ENCODE data around the gene JMJD4.

JMJD4 gene

GRCh38 chr1:227769047-227769935, 34.2 kb upstream of the JMJD4 start:
- Histone ChIP-seq H3K4me1 (ENCODE audit: control insufficient read depth in 1 of 2, insufficient read depth in 2 of 2, low read length in 2 of 2) (peaks cover 13 to 28% of the 10 kb centered on the region in 2 donors), H3K27ac (ENCODE audit: low read depth, low read length) (no peak overlapping the region), H3K9me3 (ENCODE audit: control insufficient read depth in 1 of 2, low read length in 2 of 2) (no peaks in the 10 kb centered on the region), H3K4me3 (ENCODE audit: low read depth in 1 of 2, low read length in 2 of 2) (no peak overlapping the region), H3K27me3 (ENCODE audit: control insufficient read depth in 1 of 2, insufficient read depth in 2 of 2, low read length in 2 of 2) (no peaks in the 10 kb centered on the region), H3K9ac (ENCODE audit: low read depth in 1 of 2, low read length in 2 of 2) (no peak overlapping the region), H3K36me3 (ENCODE audit: control insufficient read depth in 1 of 2, insufficient read depth in 2 of 2, low read length in 2 of 2) (peaks cover 15 to 50% of the 10 kb centered on the region in 2 donors)

DNA sequence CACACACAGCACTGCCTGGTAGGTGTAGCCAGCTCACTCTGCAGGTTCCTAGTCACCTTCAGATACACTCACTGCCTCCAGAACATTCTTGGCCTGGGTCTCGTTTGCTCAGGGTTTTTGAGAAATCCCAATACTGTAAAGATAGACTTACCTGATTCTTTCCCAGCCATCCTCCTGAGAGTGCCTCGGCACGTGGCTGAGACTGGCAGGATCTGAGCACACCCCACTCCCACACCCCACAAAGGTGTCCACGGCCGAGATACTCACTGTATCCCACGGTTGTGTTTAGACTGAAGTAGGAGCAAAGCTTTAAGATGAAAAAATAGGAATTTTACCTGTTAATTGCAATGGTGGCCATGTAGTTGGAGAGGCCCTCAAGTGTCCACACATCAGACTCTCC, 33.5 kb upstream of the JMJD4 start:
- Histone ChIP-seq H3K4me1 (ENCODE audit: control insufficient read depth in 1 of 2, insufficient read depth in 2 of 2, low read length in 2 of 2) (peaks cover 13 to 28% of the 10 kb centered on the region in 2 donors), H3K9ac (ENCODE audit: low read depth in 1 of 2, low read length in 2 of 2) (no peak overlapping the region), H3K27ac (ENCODE audit: low read depth, low read length) (no peak overlapping the region), H3K9me3 (ENCODE audit: control insufficient read depth in 1 of 2, low read length in 2 of 2) (no peaks in the 10 kb centered on the region), H3K4me3 (ENCODE audit: low read depth in 1 of 2, low read length in 2 of 2) (no peak overlapping the region), H3K27me3 (ENCODE audit: control insufficient read depth in 1 of 2, insufficient read depth in 2 of 2, low read length in 2 of 2) (no peaks in the 10 kb centered on the region), H3K36me3 (ENCODE audit: control insufficient read depth in 1 of 2, insufficient read depth in 2 of 2, low read length in 2 of 2) (peaks cover 15 to 50% of the 10 kb centered on the region in 2 donors)

GRCh38 chr1:227768125-227768439, 33.0 kb upstream of the JMJD4 start:
- peaks cover 15 to 50% of the 10 kb centered on the region in 2 donors for H3K36me3 ChIP-seq (ENCODE audit: control insufficient read depth in 1 of 2, insufficient read depth in 2 of 2, low read length in 2 of 2)
- H3K27me3 ChIP-seq (ENCODE audit: control insufficient read depth in 1 of 2, insufficient read depth in 2 of 2, low read length in 2 of 2) = no peaks in the 10 kb centered on the region
- no peak overlapping the region for H3K9ac ChIP-seq (ENCODE audit: low read depth in 1 of 2, low read length in 2 of 2)
- H3K9me3 ChIP-seq (ENCODE audit: control insufficient read depth in 1 of 2, low read length in 2 of 2) = no peaks in the 10 kb centered on the region
- H3K4me1 ChIP-seq (ENCODE audit: control insufficient read depth in 1 of 2, insufficient read depth in 2 of 2, low read length in 2 of 2) = peaks cover 15 to 31% of the 10 kb centered on the region in 2 donors
- H3K4me3 ChIP-seq (ENCODE audit: low read depth in 1 of 2, low read length in 2 of 2) = no peak overlapping the region
- H3K27ac ChIP-seq (ENCODE audit: low read depth, low read length) = no peak overlapping the region

GRCh38 chr1:227767401-227768124, 32.5 kb upstream of the JMJD4 start:
- H3K9me3 ChIP-seq (ENCODE audit: control insufficient read depth in 1 of 2, low read length in 2 of 2) = no peaks in the 10 kb centered on the region
- H3K27me3 ChIP-seq (ENCODE audit: control insufficient read depth in 1 of 2, insufficient read depth in 2 of 2, low read length in 2 of 2) = no peaks in the 10 kb centered on the region
- H3K27ac ChIP-seq (ENCODE audit: low read depth, low read length) = no peak overlapping the region
- H3K36me3 ChIP-seq (ENCODE audit: control insufficient read depth in 1 of 2, insufficient read depth in 2 of 2, low read length in 2 of 2) = peaks cover 15 to 50% of the 10 kb centered on the region in 2 donors
- H3K4me3 ChIP-seq (ENCODE audit: low read depth in 1 of 2, low read length in 2 of 2) = no peak overlapping the region
- peaks cover 17 to 36% of the 10 kb centered on the region in 2 donors for H3K4me1 ChIP-seq (ENCODE audit: control insufficient read depth in 1 of 2, insufficient read depth in 2 of 2, low read length in 2 of 2)
- no peak overlapping the region for H3K9ac ChIP-seq (ENCODE audit: low read depth in 1 of 2, low read length in 2 of 2)

DNA sequence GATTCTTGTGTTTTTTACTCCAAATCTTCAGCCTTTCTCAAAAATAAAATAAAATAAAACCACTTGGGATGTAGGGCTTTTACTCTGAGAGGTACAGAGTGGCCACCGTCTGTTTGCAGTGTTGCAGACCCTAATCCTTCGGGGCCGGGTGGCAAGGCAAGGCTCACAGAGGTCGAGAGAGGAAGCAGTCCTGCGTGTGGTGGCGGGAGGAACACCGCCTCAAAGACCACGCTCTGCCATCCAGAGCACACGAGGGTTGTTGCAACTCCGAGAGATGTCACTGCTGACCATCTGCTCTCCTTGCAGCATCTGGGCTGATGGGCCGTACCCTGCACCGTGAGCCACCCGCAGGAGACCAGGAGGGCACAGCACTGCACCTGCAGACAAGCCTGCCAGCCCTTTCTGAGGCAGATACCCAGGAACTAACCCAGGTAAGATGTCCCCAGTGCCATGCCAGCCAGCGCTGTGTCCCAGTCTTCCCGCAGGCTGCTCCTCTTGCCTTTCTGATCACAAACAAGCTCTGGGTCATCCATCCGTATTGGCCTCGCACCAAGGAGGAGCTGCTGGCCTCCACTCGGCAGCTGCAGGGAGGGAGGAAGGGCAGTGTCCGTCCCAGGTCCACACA, 31.7 kb upstream of the JMJD4 start:
- peaks cover 14 to 48% of the 10 kb centered on the region in 2 donors for H3K36me3 ChIP-seq (ENCODE audit: control insufficient read depth in 1 of 2, insufficient read depth in 2 of 2, low read length in 2 of 2)
- H3K4me3 ChIP-seq (ENCODE audit: low read depth in 1 of 2, low read length in 2 of 2) = no peak overlapping the region
- H3K4me1 ChIP-seq (ENCODE audit: control insufficient read depth in 1 of 2, insufficient read depth in 2 of 2, low read length in 2 of 2) = peaks cover 25 to 43% of the 10 kb centered on the region in 2 donors

DNA sequence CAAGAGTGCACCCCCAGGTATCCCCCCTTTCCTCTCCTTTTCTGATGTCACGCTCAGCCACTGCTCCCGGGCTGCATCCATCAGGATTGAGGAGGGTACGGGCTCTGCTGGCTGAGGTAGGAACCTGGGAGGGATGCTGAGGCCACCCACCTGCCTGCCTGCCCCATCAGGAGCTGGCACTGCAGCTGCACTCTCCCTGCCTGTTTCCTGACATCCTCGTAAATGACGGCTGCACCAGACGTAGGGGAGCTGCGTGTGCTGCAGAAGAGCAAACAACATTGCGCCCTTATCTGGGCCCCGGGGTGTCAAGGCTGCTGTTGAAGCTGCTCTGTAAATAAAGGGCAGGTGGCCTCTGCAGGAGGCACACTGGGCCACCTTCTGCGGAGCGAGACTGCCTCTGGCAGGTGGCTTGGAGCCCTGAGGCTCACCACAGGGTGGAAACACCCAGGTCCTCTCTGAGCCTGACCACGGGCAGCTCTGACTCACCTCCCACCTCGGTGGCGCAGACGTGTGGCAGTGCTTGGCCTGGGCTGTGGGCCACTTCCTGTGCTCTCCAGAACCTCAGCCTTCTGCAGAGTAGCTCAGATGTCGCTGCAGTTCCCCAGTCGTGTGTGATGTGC, 31.0 kb upstream of the JMJD4 start:
- Histone ChIP-seq H3K27me3 (ENCODE audit: control insufficient read depth in 1 of 2, insufficient read depth in 2 of 2, low read length in 2 of 2) (no peaks in the 10 kb centered on the region), H3K4me3 (ENCODE audit: low read depth in 1 of 2, low read length in 2 of 2) (peak overlapping the region in 1 of 2 donors; percentile 36), H3K9ac (ENCODE audit: low read depth in 1 of 2, low read length in 2 of 2) (no peak overlapping the region), H3K36me3 (ENCODE audit: control insufficient read depth in 1 of 2, insufficient read depth in 2 of 2, low read length in 2 of 2) (peaks cover 13 to 52% of the 10 kb centered on the region in 2 donors), H3K9me3 (ENCODE audit: control insufficient read depth in 1 of 2, low read length in 2 of 2) (no peaks in the 10 kb centered on the region), H3K4me1 (ENCODE audit: control insufficient read depth in 1 of 2, insufficient read depth in 2 of 2, low read length in 2 of 2) (peaks cover 30 to 49% of the 10 kb centered on the region in 2 donors), H3K27ac (ENCODE audit: low read depth, low read length) (no peak overlapping the region)

More for the DNA sequence above, 31.7 kb upstream of the JMJD4 start:
- Histone ChIP-seq H3K9ac (ENCODE audit: low read depth in 1 of 2, low read length in 2 of 2) (no peak overlapping the region), H3K27ac (ENCODE audit: low read depth, low read length) (no peak overlapping the region), H3K27me3 (ENCODE audit: control insufficient read depth in 1 of 2, insufficient read depth in 2 of 2, low read length in 2 of 2) (no peaks in the 10 kb centered on the region), H3K9me3 (ENCODE audit: control insufficient read depth in 1 of 2, low read length in 2 of 2) (no peaks in the 10 kb centered on the region)

DNA sequence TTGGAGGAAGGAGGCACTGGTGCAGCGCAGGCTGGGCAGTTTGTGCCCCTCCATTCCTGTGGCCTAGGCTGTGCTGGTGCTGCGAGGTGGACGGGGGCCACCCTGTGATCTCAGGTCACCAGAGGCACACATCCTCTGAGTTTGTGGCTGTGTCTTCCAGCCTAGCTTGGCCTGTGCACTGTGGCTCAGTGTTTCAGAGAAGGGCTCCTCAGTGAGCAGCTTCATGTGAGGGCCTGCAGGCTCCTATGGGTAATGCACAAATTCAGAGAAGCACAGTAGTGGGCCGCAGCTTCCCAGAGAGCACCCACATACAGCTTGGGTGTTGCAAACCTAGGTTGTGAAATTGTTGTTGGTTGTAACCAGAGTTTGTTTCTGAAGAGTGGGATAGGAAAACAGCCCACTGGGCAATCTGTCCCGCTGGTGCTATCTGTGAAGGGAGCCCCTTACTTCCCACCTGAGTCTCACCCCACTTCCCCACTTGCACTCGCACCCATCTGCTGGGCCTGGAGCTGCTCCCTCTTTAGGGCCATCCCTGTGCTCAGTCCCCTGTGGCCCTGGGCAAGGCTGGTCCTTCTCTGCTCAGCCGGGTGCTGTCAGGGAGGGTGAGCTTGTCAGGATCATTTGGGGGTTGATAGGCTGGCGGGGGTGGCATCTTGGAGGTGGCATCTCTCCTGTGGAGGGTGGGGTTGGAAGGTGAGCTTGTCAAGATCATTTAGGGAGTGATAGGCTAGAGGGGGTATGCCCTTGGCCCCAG, 30.3 kb upstream of the JMJD4 start:
- Histone ChIP-seq H3K4me3 (ENCODE audit: low read depth in 1 of 2, low read length in 2 of 2) (no peak overlapping the region), H3K27me3 (ENCODE audit: control insufficient read depth in 1 of 2, insufficient read depth in 2 of 2, low read length in 2 of 2) (no peaks in the 10 kb centered on the region), H3K9ac (ENCODE audit: low read depth in 1 of 2, low read length in 2 of 2) (no peak overlapping the region), H3K4me1 (ENCODE audit: control insufficient read depth in 1 of 2, insufficient read depth in 2 of 2, low read length in 2 of 2) (peaks cover 30 to 49% of the 10 kb centered on the region in 2 donors), H3K27ac (ENCODE audit: low read depth, low read length) (no peak overlapping the region), H3K36me3 (ENCODE audit: control insufficient read depth in 1 of 2, insufficient read depth in 2 of 2, low read length in 2 of 2) (peaks cover 13 to 47% of the 10 kb centered on the region in 2 donors), H3K9me3 (ENCODE audit: control insufficient read depth in 1 of 2, low read length in 2 of 2) (no peaks in the 10 kb centered on the region)

DNA sequence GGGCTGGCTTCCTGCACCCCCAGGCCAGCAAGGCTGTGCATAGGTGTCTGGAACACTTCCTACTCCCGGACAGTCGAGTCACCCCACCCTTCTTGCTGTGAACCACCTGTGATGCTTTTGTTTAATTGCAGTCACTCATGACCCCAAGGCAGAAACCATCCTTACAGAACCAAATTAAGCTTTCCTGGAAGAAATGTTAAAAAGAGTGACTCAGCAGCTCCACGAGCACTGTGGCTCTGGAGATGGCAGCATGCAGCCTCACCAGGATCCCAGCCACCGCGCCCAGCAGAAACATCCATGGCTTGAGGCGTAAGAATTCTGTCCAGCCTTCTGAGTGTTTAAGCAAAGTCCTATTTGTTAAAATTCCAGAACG, 28.9 kb upstream of the JMJD4 start:
- Histone ChIP-seq H3K4me3 (ENCODE audit: low read depth in 1 of 2, low read length in 2 of 2) (no peak overlapping the region), H3K27ac (ENCODE audit: low read depth, low read length) (no peak overlapping the region), H3K9me3 (ENCODE audit: control insufficient read depth in 1 of 2, low read length in 2 of 2) (no peaks in the 10 kb centered on the region), H3K36me3 (ENCODE audit: control insufficient read depth in 1 of 2, insufficient read depth in 2 of 2, low read length in 2 of 2) (peaks cover 24 to 51% of the 10 kb centered on the region in 2 donors), H3K27me3 (ENCODE audit: control insufficient read depth in 1 of 2, insufficient read depth in 2 of 2, low read length in 2 of 2) (no peaks in the 10 kb centered on the region), H3K4me1 (ENCODE audit: control insufficient read depth in 1 of 2, insufficient read depth in 2 of 2, low read length in 2 of 2) (peaks cover 32 to 54% of the 10 kb centered on the region in 2 donors), H3K9ac (ENCODE audit: low read depth in 1 of 2, low read length in 2 of 2) (no peak overlapping the region)

DNA sequence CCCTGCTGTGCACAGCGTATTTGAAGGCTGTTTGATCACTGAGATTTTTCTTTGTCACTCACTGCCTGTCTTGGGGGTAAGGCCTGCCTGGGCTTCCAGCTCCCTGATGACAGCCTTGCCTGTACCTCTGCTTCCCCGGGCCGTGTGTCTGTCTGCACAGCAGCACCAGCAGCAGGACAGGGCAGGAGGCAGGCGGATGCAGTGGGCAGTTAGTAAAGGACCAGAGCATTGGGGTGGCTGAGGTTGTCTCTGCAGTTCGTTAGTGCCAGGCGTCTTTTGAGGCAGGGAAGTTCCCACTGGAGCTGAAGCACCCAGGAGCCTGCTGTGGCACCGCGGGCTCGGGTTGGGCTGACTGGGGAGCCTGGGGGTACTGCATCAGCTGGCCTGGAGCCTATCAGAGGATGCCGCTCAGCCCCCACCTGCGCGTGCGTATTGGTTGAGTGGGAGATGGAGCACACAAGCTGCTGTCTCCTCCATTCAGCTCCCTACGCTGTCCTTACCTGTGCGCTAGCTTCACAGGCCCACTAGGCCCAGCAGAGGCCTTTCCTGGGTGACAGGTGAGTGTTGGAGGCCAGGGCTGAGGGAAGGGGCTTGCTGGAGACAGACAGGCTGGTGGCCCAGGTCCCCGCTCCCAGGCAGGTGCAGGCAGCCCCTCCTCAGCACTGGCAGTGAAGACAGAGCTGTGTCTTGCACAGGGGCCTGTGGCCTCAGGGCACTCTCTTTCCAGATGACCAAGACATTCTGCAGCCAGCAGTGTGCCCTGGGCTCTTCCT, 28.3 kb upstream of the JMJD4 start:
- H3K4me1 ChIP-seq (ENCODE audit: control insufficient read depth in 1 of 2, insufficient read depth in 2 of 2, low read length in 2 of 2) = peaks cover 36 to 54% of the 10 kb centered on the region in 2 donors
- no peak overlapping the region for H3K4me3 ChIP-seq (ENCODE audit: low read depth in 1 of 2, low read length in 2 of 2)
- H3K27ac ChIP-seq (ENCODE audit: low read depth, low read length) = no peak overlapping the region
- H3K27me3 ChIP-seq (ENCODE audit: control insufficient read depth in 1 of 2, insufficient read depth in 2 of 2, low read length in 2 of 2) = no peaks in the 10 kb centered on the region
- H3K9me3 ChIP-seq (ENCODE audit: control insufficient read depth in 1 of 2, low read length in 2 of 2) = no peaks in the 10 kb centered on the region
- no peak overlapping the region for H3K9ac ChIP-seq (ENCODE audit: low read depth in 1 of 2, low read length in 2 of 2)
- peaks cover 24 to 47% of the 10 kb centered on the region in 2 donors for H3K36me3 ChIP-seq (ENCODE audit: control insufficient read depth in 1 of 2, insufficient read depth in 2 of 2, low read length in 2 of 2)
